ENCODE results near the gene CCSER1.
A peak's percentile ranks its signal among the peaks of the same experiment; 100 is the strongest.

The CCSER1 gene

DNA sequence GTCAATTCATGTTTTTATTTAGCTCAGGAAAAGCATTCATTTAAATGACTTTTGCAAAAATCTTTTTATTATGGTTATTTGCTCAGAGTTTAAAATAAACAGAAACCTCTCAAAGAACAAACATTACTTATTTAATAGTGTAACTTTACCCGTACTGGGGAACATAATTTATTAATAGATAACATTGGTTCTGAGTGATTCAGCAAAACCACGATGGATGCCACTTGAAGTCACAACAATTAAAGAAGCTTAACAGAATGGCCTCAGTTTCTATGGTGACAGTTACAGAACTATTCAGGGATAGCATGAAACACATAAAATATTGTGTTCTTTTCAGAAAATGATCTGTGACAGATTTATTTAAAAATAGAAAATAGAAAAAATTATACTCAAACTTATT, 368.7 kb downstream of the CCSER1 start:
- Mint-ChIP-seq H3K27ac (no peak overlapping the region), H3K4me3 (no peak overlapping the region), H3K27me3 (no peaks in the 10 kb centered on the region), H3K9me3 (peaks cover 4% of the 10 kb centered on the region), H3K4me1 (no peaks in the 10 kb centered on the region), H3K36me3 (peaks cover 10% of the 10 kb centered on the region)
- DNase-seq (ENCODE audit: low spot score in 2 of 2), result no peak
- no peak for ATAC-seq (ENCODE audit: low read depth)

DNA sequence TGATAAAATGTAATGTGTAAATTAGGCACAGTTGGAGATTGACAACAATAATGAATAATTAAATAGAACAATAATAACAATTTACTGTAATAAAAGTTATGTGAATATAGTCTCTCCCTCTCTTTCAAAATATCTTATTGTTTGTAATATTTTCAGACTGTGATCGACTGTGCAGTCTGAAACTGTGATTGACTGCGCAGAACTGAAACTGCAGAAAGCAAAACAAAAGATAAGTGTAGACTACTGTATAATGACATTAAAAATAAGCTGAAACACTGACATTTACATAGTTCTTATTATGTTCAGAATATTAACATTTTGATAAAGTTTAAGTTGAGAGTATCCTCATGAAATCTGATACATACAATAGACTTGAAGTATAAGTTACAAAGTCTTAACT, 371.0 kb downstream of the CCSER1 start:
- H3K27me3 Mint-ChIP-seq, result no peaks in the 10 kb centered on the region
- ATAC-seq (ENCODE audit: low read depth), result no peak
- peaks cover 2% of the 10 kb centered on the region for H3K9me3 Mint-ChIP-seq
- peaks cover 10% of the 10 kb centered on the region for H3K36me3 Mint-ChIP-seq
- DNase-seq (ENCODE audit: low spot score in 2 of 2), result no peak
- H3K27ac Mint-ChIP-seq, result no peak overlapping the region
- no peak overlapping the region for H3K4me3 Mint-ChIP-seq
- peaks cover 6% of the 10 kb centered on the region for H3K4me1 Mint-ChIP-seq

DNA sequence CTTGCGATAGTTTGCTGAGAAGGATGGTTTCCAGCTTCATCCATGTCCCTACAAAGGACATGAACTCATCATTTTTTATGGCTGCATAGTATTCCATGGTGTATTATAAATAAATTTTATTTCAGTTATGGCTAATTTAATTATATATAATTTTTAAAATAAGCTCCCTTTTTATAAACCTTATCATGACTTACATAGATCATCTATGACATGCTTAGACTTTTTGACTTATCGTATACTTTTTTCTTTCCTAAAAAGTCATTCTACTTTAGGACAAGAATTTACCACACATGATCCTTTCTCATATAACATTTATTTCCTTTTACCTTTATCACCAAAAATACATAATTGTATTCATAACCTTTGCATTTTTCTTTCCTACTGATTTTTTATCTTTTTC, 376.5 kb downstream of the CCSER1 start:
- no peak for DNase-seq (ENCODE audit: low spot score in 2 of 2)
- Mint-ChIP-seq H3K4me1 (peaks cover 6% of the 10 kb centered on the region), H3K4me3 (no peak overlapping the region), H3K9me3 (peaks cover 2% of the 10 kb centered on the region), H3K36me3 (peaks cover 21% of the 10 kb centered on the region), H3K27ac (no peak overlapping the region), H3K27me3 (no peaks in the 10 kb centered on the region)
- ATAC-seq (ENCODE audit: low read depth), result no peak

DNA sequence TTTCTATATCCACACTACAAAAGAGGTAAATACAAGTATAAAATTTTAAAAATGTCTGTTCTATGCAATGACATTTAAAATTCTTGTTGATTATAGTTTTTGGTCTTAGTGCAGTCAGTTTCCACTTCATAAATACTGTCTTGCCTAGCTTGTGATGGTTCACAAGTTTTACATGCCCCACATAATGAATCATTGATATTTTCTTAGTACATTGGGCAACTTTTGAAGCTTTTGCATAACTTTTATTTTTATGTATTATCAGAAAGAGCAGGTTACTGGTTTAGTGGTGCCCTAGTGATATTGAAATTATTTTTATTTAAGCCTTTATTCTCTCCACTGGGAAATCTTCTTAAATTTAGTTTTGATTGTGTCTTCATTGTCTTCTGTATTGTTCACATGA, 388.0 kb downstream of the CCSER1 start:
- DNase-seq (ENCODE audit: low spot score in 2 of 2) (no peak), ATAC-seq (ENCODE audit: low read depth) (no peak)
- Mint-ChIP-seq H3K27me3 (no peaks in the 10 kb centered on the region), H3K9me3 (peaks cover 3% of the 10 kb centered on the region), H3K4me1 (peaks cover 11% of the 10 kb centered on the region), H3K4me3 (no peak overlapping the region), H3K27ac (no peak overlapping the region), H3K36me3 (peaks cover 15% of the 10 kb centered on the region)

DNA sequence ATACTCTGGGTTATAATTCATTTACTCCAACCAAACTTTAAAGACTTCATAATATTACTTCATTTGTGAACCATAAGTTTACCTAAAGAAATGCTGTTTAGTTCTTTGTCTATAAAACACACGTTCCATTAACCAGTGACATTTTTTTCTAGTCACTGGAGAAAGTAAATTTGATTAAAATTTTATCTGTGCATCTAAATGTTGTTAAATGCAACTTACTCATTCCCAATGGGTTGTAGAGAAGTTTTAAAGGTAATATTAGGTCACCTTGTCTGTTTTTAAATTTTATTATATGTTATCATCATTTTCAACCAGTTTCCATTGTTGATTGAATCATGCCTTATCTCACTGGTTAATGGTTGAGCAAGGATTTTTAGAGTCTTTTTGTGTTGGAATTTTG, 401.4 kb downstream of the CCSER1 start:
- no peak for ATAC-seq (ENCODE audit: low read depth)
- no peaks in the 10 kb centered on the region for H3K27me3 Mint-ChIP-seq
- no peaks in the 10 kb centered on the region for H3K4me1 Mint-ChIP-seq

DNA sequence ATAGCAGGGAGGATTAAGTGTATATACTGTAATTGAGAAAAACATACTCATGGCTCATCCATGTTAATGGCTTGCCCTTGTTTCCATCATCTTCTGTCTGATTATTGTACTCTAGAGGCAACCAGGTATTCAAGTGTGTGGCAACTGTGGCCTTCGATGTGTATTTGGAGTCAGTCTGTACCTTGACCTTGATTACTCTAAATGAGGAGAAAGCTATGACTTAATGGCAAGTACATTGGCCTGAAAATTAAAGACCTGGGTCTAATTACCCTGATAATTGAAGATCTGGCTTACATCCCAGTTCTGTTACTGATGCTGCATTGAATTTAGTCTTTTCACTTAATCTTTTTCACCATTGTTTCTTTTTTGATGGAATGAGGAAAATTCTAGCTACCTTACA, 409.2 kb downstream of the CCSER1 start:
- Mint-ChIP-seq H3K36me3 (peaks cover 3% of the 10 kb centered on the region), H3K27ac (no peak overlapping the region), H3K4me3 (no peak overlapping the region), H3K4me1 (peaks cover 2% of the 10 kb centered on the region), H3K27me3 (no peaks in the 10 kb centered on the region), H3K9me3 (no peaks in the 10 kb centered on the region)
- DNase-seq (ENCODE audit: low spot score in 2 of 2), result no peak
- ATAC-seq (ENCODE audit: low read depth), result no peak

More for the DNA sequence above, 401.4 kb downstream of the CCSER1 start:
- Mint-ChIP-seq H3K4me3 (no peak overlapping the region), H3K36me3 (peaks cover 9% of the 10 kb centered on the region), H3K27ac (no peak overlapping the region), H3K9me3 (no peaks in the 10 kb centered on the region)
- DNase-seq (ENCODE audit: low spot score in 2 of 2), result no peak

DNA sequence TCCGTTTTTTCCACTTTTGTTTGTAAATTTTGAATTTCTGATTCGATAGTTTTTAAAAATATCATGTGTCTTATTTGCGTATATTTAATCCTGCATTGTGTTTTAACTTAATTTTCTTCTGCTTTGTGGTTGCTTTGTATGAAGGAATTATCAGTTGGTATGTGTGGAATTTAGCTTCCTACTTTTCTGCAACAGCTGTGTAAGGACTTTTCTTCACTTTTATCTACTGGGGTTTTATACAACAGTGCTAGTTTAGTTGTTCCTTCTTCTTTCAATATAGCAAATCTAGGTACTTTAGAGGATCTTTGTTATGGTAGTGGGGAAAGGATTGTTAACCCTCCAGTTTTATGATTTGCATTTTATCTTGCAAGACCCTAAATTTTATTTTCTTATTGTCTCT, 410.3 kb downstream of the CCSER1 start:
- Mint-ChIP-seq H3K27me3 (no peaks in the 10 kb centered on the region), H3K36me3 (peaks cover 3% of the 10 kb centered on the region), H3K27ac (no peak overlapping the region), H3K9me3 (no peaks in the 10 kb centered on the region), H3K4me3 (no peak overlapping the region), H3K4me1 (peaks cover 6% of the 10 kb centered on the region)
- ATAC-seq (ENCODE audit: low read depth) (no peak), DNase-seq (ENCODE audit: low spot score in 2 of 2) (no peak)

DNA sequence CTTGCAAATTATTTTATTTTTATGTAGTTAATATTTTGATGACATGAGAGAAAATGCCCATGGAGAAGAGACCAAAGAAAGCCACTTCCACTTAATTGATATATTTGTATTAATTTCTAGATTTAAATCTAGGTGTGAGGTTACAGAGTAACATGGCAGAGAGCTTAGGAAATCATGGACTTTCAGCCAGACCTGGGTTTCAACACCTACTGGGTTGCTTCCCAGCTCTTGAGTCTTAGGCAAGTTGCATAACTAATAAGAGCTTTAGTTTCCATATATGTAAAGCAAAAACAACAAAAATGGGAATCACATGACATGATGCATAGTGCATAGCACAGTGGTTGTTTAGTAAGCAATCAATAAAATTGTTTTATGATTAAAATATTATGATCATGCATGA, 413.3 kb downstream of the CCSER1 start:
- no peaks in the 10 kb centered on the region for H3K36me3 Mint-ChIP-seq

DNA sequence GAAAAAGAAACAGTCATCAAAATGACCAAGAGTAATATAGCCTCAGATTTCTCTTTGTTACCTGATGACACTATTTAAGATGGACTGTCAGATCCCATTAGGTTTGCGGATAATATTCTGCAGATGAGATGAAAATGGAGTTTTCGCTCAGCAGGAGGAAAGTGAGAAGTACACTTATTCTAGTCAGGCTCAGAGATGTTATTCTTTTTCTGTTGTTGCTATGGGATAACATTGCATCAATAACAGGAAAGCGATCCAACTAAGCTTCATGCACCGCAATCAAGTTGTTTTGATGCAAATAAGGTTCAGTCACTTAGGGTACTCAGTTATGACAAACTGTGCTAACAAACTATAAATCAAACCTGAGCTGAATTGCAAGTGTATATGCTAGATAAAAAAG, 415.0 kb downstream of the CCSER1 start:
- no peak for ATAC-seq (ENCODE audit: low read depth)
- Mint-ChIP-seq H3K27me3 (no peaks in the 10 kb centered on the region), H3K4me3 (no peak overlapping the region), H3K4me1 (peaks cover 15% of the 10 kb centered on the region), H3K9me3 (no peaks in the 10 kb centered on the region), H3K36me3 (no peaks in the 10 kb centered on the region), H3K27ac (no peak overlapping the region)
- DNase-seq (ENCODE audit: low spot score in 2 of 2), result no peak

More for the DNA sequence above, 413.3 kb downstream of the CCSER1 start:
- Mint-ChIP-seq H3K27me3 (no peaks in the 10 kb centered on the region), H3K9me3 (no peaks in the 10 kb centered on the region), H3K27ac (no peak overlapping the region), H3K4me1 (peaks cover 8% of the 10 kb centered on the region), H3K4me3 (no peak overlapping the region)
- ATAC-seq (ENCODE audit: low read depth) (no peak), DNase-seq (ENCODE audit: low spot score in 2 of 2) (no peak)

DNA sequence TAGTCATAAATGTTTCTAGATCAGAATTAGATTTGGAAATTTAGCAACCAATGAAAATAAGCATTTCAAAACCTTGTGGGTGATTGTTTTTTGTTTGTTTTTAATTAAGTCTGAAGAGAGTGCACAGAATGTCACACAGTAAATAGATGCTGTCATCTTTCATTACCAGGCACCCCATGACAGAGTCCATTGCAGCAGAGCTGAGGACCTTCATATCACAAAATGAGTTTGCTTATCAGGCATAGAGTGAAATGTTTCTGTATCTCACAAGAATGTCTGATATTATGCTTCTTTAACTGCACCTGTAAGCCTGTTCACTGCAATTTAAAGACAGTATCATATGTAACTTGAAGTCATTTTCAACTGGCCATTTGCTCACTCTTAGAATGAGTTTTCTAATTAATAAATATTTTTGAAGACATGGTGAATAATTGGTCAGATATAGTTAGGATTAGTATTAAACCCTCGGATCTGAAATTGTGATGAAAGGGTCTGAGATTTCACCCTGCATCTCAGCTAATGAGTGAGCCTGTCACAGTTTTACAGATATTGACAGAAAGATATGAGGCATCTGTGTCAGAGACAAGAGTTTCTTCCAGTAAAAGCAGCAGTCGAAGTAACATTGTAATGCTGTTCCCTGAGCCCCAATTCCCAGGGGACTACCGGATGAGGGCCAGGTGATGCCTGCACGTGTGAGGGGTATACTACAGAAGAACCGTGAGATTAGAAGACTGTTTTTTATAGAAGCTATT, 416.4 kb downstream of the CCSER1 start:
- H3K9me3 Mint-ChIP-seq, result no peaks in the 10 kb centered on the region
- H3K27me3 Mint-ChIP-seq, result no peaks in the 10 kb centered on the region
- no peaks in the 10 kb centered on the region for H3K36me3 Mint-ChIP-seq
- H3K4me3 Mint-ChIP-seq, result no peak overlapping the region
- H3K27ac Mint-ChIP-seq, result no peak overlapping the region
- no peak for ATAC-seq (ENCODE audit: low read depth)
- no peak for DNase-seq (ENCODE audit: low spot score in 2 of 2)
- H3K4me1 Mint-ChIP-seq, result peaks cover 15% of the 10 kb centered on the region

DNA sequence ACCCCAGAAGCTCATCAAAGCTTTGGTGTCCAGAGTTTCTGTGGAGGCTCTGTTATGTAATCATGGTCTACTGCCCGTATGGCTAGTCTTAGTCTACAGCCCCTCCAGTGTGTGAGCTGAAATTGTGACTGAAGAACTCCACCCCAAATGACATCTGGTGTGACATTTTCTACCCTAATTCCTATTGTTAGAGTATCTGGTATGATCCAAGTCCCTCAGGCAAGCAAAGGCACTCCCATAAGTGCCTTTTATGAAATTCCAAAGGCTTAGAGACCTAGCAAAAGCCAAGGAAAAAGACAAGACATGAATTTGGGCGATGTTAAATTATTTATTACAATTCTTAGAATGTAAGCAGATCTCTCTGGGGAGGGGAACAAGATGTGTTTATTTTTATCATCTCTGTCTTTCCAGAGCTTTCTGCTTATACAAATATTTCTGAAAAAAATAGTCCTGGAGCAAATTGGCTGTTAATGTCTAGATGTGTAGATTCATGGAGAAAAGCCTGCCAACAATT, 417.4 kb downstream of the CCSER1 start:
- Mint-ChIP-seq H3K36me3 (no peaks in the 10 kb centered on the region), H3K4me1 (peaks cover 15% of the 10 kb centered on the region), H3K27ac (no peak overlapping the region), H3K27me3 (no peaks in the 10 kb centered on the region), H3K9me3 (no peaks in the 10 kb centered on the region), H3K4me3 (no peak overlapping the region)
- DNase-seq (ENCODE audit: low spot score in 2 of 2), result no peak
- ATAC-seq (ENCODE audit: low read depth), result no peak

DNA sequence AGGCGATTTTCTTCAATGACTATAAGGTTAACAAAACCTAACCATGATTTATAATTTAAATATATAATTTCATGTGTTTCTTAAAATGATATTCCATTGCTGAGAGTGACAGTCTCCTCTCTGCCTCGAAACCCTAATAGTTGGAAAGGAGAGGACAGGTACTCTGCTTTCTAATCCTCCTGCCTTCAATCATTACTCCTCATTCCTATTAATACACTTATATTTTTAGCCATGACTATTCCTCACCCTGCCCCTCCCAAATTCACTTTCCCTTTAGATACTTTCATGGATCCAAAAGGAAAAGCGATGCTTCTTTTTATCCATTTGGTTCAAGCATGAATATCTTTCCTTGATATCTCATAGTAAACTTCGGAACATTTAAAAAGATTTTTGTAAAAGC, 418.2 kb downstream of the CCSER1 start:
- Mint-ChIP-seq H3K4me3 (no peak overlapping the region), H3K27ac (no peak overlapping the region), H3K36me3 (no peaks in the 10 kb centered on the region), H3K27me3 (no peaks in the 10 kb centered on the region), H3K9me3 (no peaks in the 10 kb centered on the region), H3K4me1 (peaks cover 15% of the 10 kb centered on the region)
- DNase-seq (ENCODE audit: low spot score in 2 of 2) (no peak), ATAC-seq (ENCODE audit: low read depth) (no peak)

DNA sequence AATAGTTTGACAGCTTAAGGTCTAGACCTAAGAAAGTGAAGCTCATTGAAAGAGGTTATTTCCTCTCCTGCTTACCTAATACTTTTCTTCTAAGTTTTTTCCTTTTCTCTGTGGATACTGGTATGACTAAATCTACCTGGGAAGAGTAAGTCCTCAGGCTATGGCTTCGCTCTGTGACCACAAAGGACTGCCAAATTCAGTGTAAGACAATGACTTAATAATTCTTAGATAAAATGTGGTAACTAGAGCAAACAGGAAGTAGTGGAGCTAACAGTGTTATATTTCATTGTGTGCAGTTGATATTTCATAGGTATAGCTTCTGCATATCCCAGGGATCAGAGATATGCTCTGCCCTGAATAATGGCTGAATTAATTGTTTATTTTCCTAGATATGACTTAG, 418.9 kb downstream of the CCSER1 start:
- H3K4me3 Mint-ChIP-seq, result no peak overlapping the region
- no peaks in the 10 kb centered on the region for H3K36me3 Mint-ChIP-seq
- H3K27me3 Mint-ChIP-seq, result no peaks in the 10 kb centered on the region
- peaks cover 15% of the 10 kb centered on the region for H3K4me1 Mint-ChIP-seq
- no peak for DNase-seq (ENCODE audit: low spot score in 2 of 2)
- no peaks in the 10 kb centered on the region for H3K9me3 Mint-ChIP-seq
- H3K27ac Mint-ChIP-seq, result peak overlapping the region; percentile 79
- ATAC-seq (ENCODE audit: low read depth), result no peak

DNA sequence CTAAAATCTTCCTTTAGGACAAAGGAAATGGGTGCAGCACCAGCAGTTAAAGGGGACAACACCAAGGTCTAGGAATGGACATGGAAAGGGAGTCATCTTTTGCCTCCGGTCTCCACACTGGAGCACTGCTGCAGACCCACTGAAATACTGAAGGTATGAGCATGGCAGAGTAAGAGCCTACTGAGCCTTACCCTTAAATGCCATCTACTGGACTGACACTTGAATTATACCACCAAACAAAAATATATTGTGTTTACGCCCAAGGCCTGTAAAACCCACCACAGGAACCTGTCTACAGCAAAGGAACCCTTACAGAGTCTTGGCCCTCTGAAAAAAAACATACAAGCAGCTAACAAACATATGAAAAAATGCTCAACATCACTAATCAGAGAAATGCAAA, 443.4 kb downstream of the CCSER1 start:
- ATAC-seq (ENCODE audit: low read depth) (no peak), DNase-seq (ENCODE audit: low spot score in 2 of 2) (no peak)
- H3K4me1 Mint-ChIP-seq, result peaks cover 5% of the 10 kb centered on the region
- peaks cover 3% of the 10 kb centered on the region for H3K9me3 Mint-ChIP-seq
- H3K4me3 Mint-ChIP-seq, result no peak overlapping the region
- H3K27ac Mint-ChIP-seq, result no peak overlapping the region
- H3K36me3 Mint-ChIP-seq, result peaks cover 11% of the 10 kb centered on the region
- no peaks in the 10 kb centered on the region for H3K27me3 Mint-ChIP-seq

DNA sequence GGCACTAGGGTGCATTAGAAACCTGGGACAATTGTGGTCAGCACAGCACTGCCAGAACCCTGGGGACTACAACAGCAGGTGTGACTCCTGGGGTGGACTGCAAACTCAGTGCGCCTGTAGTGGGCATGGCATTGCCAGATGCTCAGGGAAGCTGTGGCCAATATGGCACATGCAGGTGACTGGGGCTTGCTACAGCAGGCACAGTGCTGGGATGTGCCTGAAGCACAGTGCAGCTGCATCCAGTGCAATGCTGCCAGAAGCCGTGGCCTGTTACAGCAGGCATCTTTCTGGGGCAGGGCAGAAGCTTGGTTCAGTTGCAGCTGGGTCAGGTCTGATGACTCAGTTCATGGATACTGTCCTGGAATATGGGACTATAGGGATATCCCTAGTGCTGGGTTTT, 445.8 kb downstream of the CCSER1 start:
- H3K36me3 Mint-ChIP-seq, result peaks cover 10% of the 10 kb centered on the region
- H3K4me1 Mint-ChIP-seq, result peaks cover 5% of the 10 kb centered on the region
- H3K27me3 Mint-ChIP-seq, result no peaks in the 10 kb centered on the region
- DNase-seq (ENCODE audit: low spot score in 2 of 2), result no peak
- H3K27ac Mint-ChIP-seq, result no peak overlapping the region
- peaks cover 3% of the 10 kb centered on the region for H3K9me3 Mint-ChIP-seq
- no peak overlapping the region for H3K4me3 Mint-ChIP-seq
- ATAC-seq (ENCODE audit: low read depth), result no peak
